ENCODE measurements around the gene UBE2N.
A peak's percentile ranks its signal among the peaks of the same experiment; 100 is the strongest.

The UBE2N gene

DNA sequence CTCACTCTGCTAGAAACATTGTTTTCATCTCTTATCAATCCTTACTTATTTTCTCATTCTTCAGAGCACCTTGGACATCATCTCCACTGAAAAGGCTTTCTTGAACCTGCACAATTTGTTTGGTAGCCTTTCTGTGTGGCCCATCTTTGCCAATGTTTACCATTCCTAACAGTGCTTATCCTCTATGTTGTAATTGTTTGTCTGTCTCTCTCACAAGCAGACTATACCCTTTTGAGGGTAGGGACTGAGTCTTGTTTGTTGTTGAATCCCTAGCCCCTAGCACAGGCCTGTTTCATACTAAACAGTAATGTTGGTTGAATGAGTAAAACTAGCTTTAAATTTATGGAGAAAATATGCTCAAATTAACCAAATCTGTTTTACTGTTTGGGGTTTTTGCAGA lies 34.8 kb upstream of the UBE2N start:
- TF ChIP-seq, protein P1, sequence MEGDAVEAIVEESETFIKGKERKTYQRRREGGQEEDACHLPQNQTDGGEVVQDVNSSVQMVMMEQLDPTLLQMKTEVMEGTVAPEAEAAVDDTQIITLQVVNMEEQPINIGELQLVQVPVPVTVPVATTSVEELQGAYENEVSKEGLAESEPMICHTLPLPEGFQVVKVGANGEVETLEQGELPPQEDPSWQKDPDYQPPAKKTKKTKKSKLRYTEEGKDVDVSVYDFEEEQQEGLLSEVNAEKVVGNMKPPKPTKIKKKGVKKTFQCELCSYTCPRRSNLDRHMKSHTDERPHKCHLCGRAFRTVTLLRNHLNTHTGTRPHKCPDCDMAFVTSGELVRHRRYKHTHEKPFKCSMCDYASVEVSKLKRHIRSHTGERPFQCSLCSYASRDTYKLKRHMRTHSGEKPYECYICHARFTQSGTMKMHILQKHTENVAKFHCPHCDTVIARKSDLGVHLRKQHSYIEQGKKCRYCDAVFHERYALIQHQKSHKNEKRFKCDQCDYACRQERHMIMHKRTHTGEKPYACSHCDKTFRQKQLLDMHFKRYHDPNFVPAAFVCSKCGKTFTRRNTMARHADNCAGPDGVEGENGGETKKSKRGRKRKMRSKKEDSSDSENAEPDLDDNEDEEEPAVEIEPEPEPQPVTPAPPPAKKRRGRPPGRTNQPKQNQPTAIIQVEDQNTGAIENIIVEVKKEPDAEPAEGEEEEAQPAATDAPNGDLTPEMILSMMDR (IDR thresholded peaks at IDR 0.05; ENCODE audit: poor library complexity, severe bottlenecking) = no peak
- Histone ChIP-seq H3K27me3 (ENCODE audit: insufficient read depth, poor library complexity, severe bottlenecking) (no peaks in the 10 kb centered on the region), H3K27ac (ENCODE audit: poor library complexity, severe bottlenecking) (no peak overlapping the region), H3K9me3 (ENCODE audit: severe bottlenecking) (no peaks in the 10 kb centered on the region), H3K4me3 (ENCODE audit: severe bottlenecking) (no peak overlapping the region), H3K36me3 (ENCODE audit: low read depth) (peaks cover 92% of the 10 kb centered on the region), H3K4me1 (ENCODE audit: insufficient read depth, poor library complexity, severe bottlenecking) (no peaks in the 10 kb centered on the region)
- ATAC-seq (ENCODE audit: low read depth) (no peak), DNase-seq (ENCODE audit: low spot score) (no peak)

DNA sequence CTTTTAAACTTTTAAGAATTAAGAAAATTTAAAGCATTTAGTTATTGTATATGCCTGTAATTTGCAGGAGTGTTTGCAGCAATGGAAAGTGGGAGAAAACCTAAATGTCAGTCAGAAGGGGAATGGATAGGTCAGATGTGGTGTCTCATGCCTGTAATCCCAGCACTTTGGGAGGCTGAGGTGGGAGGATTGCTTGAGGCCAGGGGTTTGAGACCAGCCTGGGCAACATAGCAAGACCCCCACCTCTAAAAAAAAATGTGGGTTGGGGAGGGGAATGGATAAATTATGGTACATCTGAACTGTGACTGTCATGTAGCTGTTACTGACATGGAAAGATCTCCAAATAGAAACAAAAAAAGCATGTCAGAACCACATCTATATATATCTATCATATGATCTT lies 27.6 kb upstream of the UBE2N start:
- DNase-seq (ENCODE audit: low spot score) (no peak), ATAC-seq (ENCODE audit: low read depth) (no peak)
- H3K9me3 ChIP-seq (ENCODE audit: severe bottlenecking) = no peaks in the 10 kb centered on the region
- H3K27ac ChIP-seq (ENCODE audit: poor library complexity, severe bottlenecking) = no peak overlapping the region
- H3K4me3 ChIP-seq (ENCODE audit: severe bottlenecking) = no peak overlapping the region
- TF ChIP-seq, protein P1 (IDR thresholded peaks at IDR 0.05; ENCODE audit: poor library complexity, severe bottlenecking) = no peak
- peaks cover 15% of the 10 kb centered on the region for H3K4me1 ChIP-seq (ENCODE audit: insufficient read depth, poor library complexity, severe bottlenecking)
- H3K36me3 ChIP-seq (ENCODE audit: low read depth) = peaks cover 55% of the 10 kb centered on the region
- H3K27me3 ChIP-seq (ENCODE audit: insufficient read depth, poor library complexity, severe bottlenecking) = no peaks in the 10 kb centered on the region

DNA sequence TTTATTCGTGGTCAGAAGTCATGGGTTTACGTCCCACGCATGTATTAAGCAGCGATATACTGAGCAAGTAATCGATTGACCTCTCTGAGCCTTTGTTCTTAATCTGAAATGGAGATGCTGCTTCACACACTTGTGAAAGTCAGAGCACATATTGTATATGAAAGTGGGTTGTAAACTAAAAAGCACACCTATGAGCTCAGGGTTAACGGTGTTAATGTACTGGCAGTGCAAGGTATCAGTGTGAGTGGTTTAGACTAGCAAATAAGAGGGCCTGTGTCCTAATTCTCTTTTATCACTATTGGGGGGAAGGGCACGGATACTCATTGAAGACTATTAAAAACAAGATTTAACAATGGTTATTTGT lies 26.2 kb upstream of the UBE2N start:
- peaks cover 41% of the 10 kb centered on the region for H3K36me3 ChIP-seq (ENCODE audit: low read depth)
- peak; percentile 29; the same call in 2 of the 3 replicates for ATAC-seq (ENCODE audit: low read depth)

DNA sequence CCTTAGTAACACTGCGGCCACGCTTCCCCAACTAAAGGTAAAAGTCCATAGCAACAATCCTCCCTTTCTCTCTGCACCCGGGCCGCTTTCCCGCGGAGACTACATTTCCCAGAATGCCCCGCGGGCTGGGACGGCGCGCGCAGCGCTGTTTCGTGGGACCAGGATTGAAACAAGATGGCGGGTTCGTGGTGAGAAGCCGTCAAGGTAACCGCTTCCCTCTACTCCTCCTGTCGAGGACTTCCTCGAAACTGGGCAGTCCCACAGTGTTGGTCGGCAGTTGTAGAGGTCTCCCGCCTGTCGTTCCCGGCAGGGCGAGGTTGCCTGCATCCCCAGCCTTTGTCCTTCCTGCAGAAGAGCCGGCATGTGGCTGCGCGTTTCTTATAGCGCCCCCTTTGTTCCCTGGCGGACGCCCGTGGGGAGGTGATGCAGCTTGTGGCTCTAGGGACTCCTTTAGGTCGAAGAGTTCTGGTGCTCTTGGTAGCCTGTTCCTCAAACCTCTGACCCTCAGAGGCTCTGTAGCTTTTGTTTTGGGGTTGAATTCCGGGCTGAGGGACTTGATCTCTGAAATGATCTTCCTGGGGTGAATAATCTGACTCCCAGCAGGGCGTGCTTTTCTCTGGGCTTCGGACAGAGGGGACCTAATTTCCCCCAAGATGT lies 25.7 kb upstream of the UBE2N start, which contains the start of gene MRPL42:
Gene MRPL42 (plus strand): TSS at position 164 of the 657 bp plus-strand sequence. CDS start 1,772 bp downstream, outside the sequence.
- H3K9me3 ChIP-seq (ENCODE audit: severe bottlenecking) = no peaks in the 10 kb centered on the region
- peak; percentile 74 for DNase-seq (ENCODE audit: low spot score)
- H3K4me1 ChIP-seq (ENCODE audit: insufficient read depth, poor library complexity, severe bottlenecking) = peaks cover 15% of the 10 kb centered on the region
- H3K36me3 ChIP-seq (ENCODE audit: low read depth) = peaks cover 36% of the 10 kb centered on the region
- peak; percentile 92 for ATAC-seq (ENCODE audit: low read depth)
- TF ChIP-seq, protein P1 (IDR thresholded peaks at IDR 0.05; ENCODE audit: poor library complexity, severe bottlenecking) = peak; percentile 89
- peak within 1 kb of the TSS; percentile 46 for H3K27ac ChIP-seq (ENCODE audit: poor library complexity, severe bottlenecking)
- no peaks in the 10 kb centered on the region for H3K27me3 ChIP-seq (ENCODE audit: insufficient read depth, poor library complexity, severe bottlenecking)
- H3K4me3 ChIP-seq (ENCODE audit: severe bottlenecking) = peak within 1 kb of the TSS; percentile 69

More for the DNA sequence above, 26.2 kb upstream of the UBE2N start:
- Histone ChIP-seq H3K27ac (ENCODE audit: poor library complexity, severe bottlenecking) (peak overlapping the region; percentile 46), H3K27me3 (ENCODE audit: insufficient read depth, poor library complexity, severe bottlenecking) (no peaks in the 10 kb centered on the region), H3K9me3 (ENCODE audit: severe bottlenecking) (no peaks in the 10 kb centered on the region), H3K4me1 (ENCODE audit: insufficient read depth, poor library complexity, severe bottlenecking) (peaks cover 15% of the 10 kb centered on the region), H3K4me3 (ENCODE audit: severe bottlenecking) (peak overlapping the region; percentile 69)
- TF ChIP-seq, protein P1 (IDR thresholded peaks at IDR 0.05; ENCODE audit: poor library complexity, severe bottlenecking) = no peak
- no peak for DNase-seq (ENCODE audit: low spot score)

Measured in RWPE2 (cell line).